Naive B cell (primary cell): ENCODE data around the gene USP2. TPM values are rescaled to one million over a fixed set of nuclear protein-coding genes. Genes with fewer than 3 reads are reported as not detected.

Experiments used
- ATAC-seq, 2 donors: fragments of 150-1000 bp; cut with Tn5 transposase; 2 replicates each; pipeline ENCODE4 v1.10.0; 2021; ENCODE audit warnings: low read depth in 2 of 2, mild to moderate bottlenecking in 2 of 2, moderate library complexity in 2 of 2
- DNase-seq: peaks from one replicate; pipeline ENCODE4 v3.0.0; 2022
- H3K27ac Mint-ChIP-seq, 6 donors: one replicate each; pipeline ENCODE4 v1.8.0; 2020 to 2022; ENCODE audit warnings: mild to moderate bottlenecking in 6 of 6, mixed read lengths in 6 of 6, moderate library complexity in 5 of 6, inconsistent platforms in 2 of 6
- H3K27me3 Mint-ChIP-seq, 3 donors: one replicate each; pipeline ENCODE4 v1.8.0; 2021 to 2022; ENCODE audit warnings: mixed read lengths in 3 of 3, mild to moderate bottlenecking in 1 of 3
- H3K36me3 Mint-ChIP-seq, 2 donors: one replicate each; pipeline ENCODE4 v1.8.0; 2020 to 2022; ENCODE audit warnings: mixed read lengths in 2 of 2, inconsistent platforms in 1 of 2, mild to moderate bottlenecking in 1 of 2
- H3K4me1 Mint-ChIP-seq, 3 donors: one replicate each; pipeline ENCODE4 v1.8.0; 2020 to 2022; ENCODE audit warnings: mixed read lengths in 3 of 3, inconsistent platforms in 1 of 3, mild to moderate bottlenecking in 1 of 3, moderate library complexity in 1 of 3
- H3K4me3 Mint-ChIP-seq, 8 donors: one replicate each; pipeline ENCODE4 v1.8.0; 2020 to 2022; ENCODE audit warnings: mild to moderate bottlenecking in 8 of 8, mixed read lengths in 8 of 8, moderate library complexity in 8 of 8, inconsistent platforms in 2 of 8
- H3K9me3 Mint-ChIP-seq, 7 donors: one replicate each; pipeline ENCODE4 v1.8.0; 2020 to 2022; ENCODE audit warnings: mixed read lengths in 7 of 7, mild to moderate bottlenecking in 5 of 7, inconsistent platforms in 2 of 7, moderate library complexity in 1 of 7
- polyA plus RNA-seq, 6 donors: library from polyadenylated mRNA; unstranded; fragments of 300-500 nt; fragmentation: Illumina TruSeq; gene quantifications; one replicate each; pipeline ENCODE4 v1.2.3, GENCODE V29; 2021; ENCODE audit warnings: low read depth in 6 of 6

USP2 gene
- polyA plus RNA-seq, 6 donors from 2014 or later, result not detected

GRCh38 chr11:119314726-119315125 is 66.8 kb downstream of the USP2 start:
- no peak overlapping the region for H3K27ac Mint-ChIP-seq
- peaks cover 20 to 32% (median 24%) of the 10 kb centered on the region in 3 donors for H3K4me1 Mint-ChIP-seq

GRCh38 chr11:119310682-119311052 is 70.8 kb downstream of the USP2 start:
- Mint-ChIP-seq H3K4me3 (no peak overlapping the region), H3K27ac (no peak overlapping the region), H3K27me3 (peaks cover 8 to 24% (median 19%) of the 10 kb centered on the region in 3 donors), H3K4me1 (peaks cover 9 to 15% (median 12%) of the 10 kb centered on the region in 3 donors), H3K9me3 (no peaks in the 10 kb centered on the region), H3K36me3 (no peaks in the 10 kb centered on the region)
- no peak for DNase-seq
- no peak for ATAC-seq

More at GRCh38 chr11:119314726-119315125, 66.8 kb downstream of the USP2 start:
- ATAC-seq (no peak), DNase-seq (no peak)
- peak overlapping the region in 6 of 8 donors; percentile 49 to 85 (median 74) for H3K4me3 Mint-ChIP-seq
- no peaks in the 10 kb centered on the region for H3K36me3 Mint-ChIP-seq
- H3K27me3 Mint-ChIP-seq, result peaks cover 12 to 47% (median 34%) of the 10 kb centered on the region in 3 donors
- no peaks in the 10 kb centered on the region for H3K9me3 Mint-ChIP-seq

- Mint-ChIP-seq H3K36me3 (peaks cover 0 to 4% of the 10 kb centered on the region in 2 donors), H3K27me3 (peaks cover 3 to 19% (median 14%) of the 10 kb centered on the region in 3 donors), H3K4me1 (peaks cover 5 to 9% (median 7%) of the 10 kb centered on the region in 3 donors), H3K27ac (no peak overlapping the region), H3K9me3 (no peaks in the 10 kb centered on the region), H3K4me3 (peak overlapping the region in 1 of 8 donors; percentile 34)
- no peak for DNase-seq
- no peak for ATAC-seq
Observed at GRCh38 chr11:119309953-119310681, 71.4 kb downstream of the USP2 start.

GRCh38 chr11:119309411-119309810 is 72.1 kb downstream of the USP2 start:
- DNase-seq (no peak), ATAC-seq (no peak)
- no peak overlapping the region for H3K27ac Mint-ChIP-seq
- H3K4me3 Mint-ChIP-seq, result peak overlapping the region in 1 of 8 donors; percentile 34
- H3K36me3 Mint-ChIP-seq, result peaks cover 0 to 8% of the 10 kb centered on the region in 2 donors
- no peaks in the 10 kb centered on the region for H3K9me3 Mint-ChIP-seq
- H3K27me3 Mint-ChIP-seq, result peaks cover 0 to 12% (median 7%) of the 10 kb centered on the region in 3 donors
- peaks cover 2 to 4% (median 4%) of the 10 kb centered on the region in 3 donors for H3K4me1 Mint-ChIP-seq

- Mint-ChIP-seq H3K9me3 (no peaks in the 10 kb centered on the region), H3K4me1 (peaks cover 0 to 4% (median 0%) of the 10 kb centered on the region in 3 donors), H3K27me3 (peaks cover 0 to 7% (median 7%) of the 10 kb centered on the region in 3 donors), H3K4me3 (no peak overlapping the region), H3K36me3 (peaks cover 12 to 22% of the 10 kb centered on the region in 2 donors), H3K27ac (no peak overlapping the region)
- DNase-seq (no peak), ATAC-seq (no peak)
Observed at GRCh38 chr11:119307974-119308373, 73.5 kb downstream of the USP2 start.

- DNase-seq (no peak), ATAC-seq (no peak)
- no peak overlapping the region for H3K27ac Mint-ChIP-seq
- no peak overlapping the region for H3K4me3 Mint-ChIP-seq
- peaks cover 19 to 26% of the 10 kb centered on the region in 2 donors for H3K36me3 Mint-ChIP-seq
- no peaks in the 10 kb centered on the region for H3K9me3 Mint-ChIP-seq
- peaks cover 0 to 2% (median 1%) of the 10 kb centered on the region in 3 donors for H3K27me3 Mint-ChIP-seq
- H3K4me1 Mint-ChIP-seq, result peaks cover 0 to 4% (median 0%) of the 10 kb centered on the region in 3 donors
Observed at GRCh38 chr11:119307219-119307618, 74.3 kb downstream of the USP2 start.

- H3K4me3 Mint-ChIP-seq, result no peak overlapping the region
- no peaks in the 10 kb centered on the region for H3K9me3 Mint-ChIP-seq
- ATAC-seq (no peak), DNase-seq (no peak)
- H3K36me3 Mint-ChIP-seq, result peaks cover 24 to 26% of the 10 kb centered on the region in 2 donors
- peak overlapping the region in 2 of 6 donors; percentile 31 to 96 for H3K27ac Mint-ChIP-seq
- no peaks in the 10 kb centered on the region for H3K27me3 Mint-ChIP-seq
- H3K4me1 Mint-ChIP-seq, result peaks cover 0 to 4% (median 0%) of the 10 kb centered on the region in 3 donors
Observed at GRCh38 chr11:119306373-119306890, 75.1 kb downstream of the USP2 start.

- Mint-ChIP-seq H3K27me3 (no peaks in the 10 kb centered on the region), H3K4me1 (peaks cover 0 to 4% (median 0%) of the 10 kb centered on the region in 3 donors), H3K36me3 (peaks cover 31 to 33% of the 10 kb centered on the region in 2 donors), H3K4me3 (no peak overlapping the region), H3K27ac (peak overlapping the region in 2 of 6 donors; percentile 39 to 90), H3K9me3 (no peaks in the 10 kb centered on the region)
- ATAC-seq (no peak), DNase-seq (no peak)
Observed at GRCh38 chr11:119305556-119306372, 75.7 kb downstream of the USP2 start.

Other genes with a start within 250 kb of the USP2 start
- not detected for gene ABCG4, start 232.6 kb downstream of the USP2 start, polyA plus RNA-seq
- gene NLRX1, start 213.0 kb downstream of the USP2 start, polyA plus RNA-seq, result 1 to 10 TPM; 2.1 to 4.1 (median 2.8) TPM
- not detected for gene NHERF4, start 196.2 kb downstream of the USP2 start, polyA plus RNA-seq
- 10 to 100 TPM in 5 of 6 donors, 1 to 10 TPM in 1; 8.3 to 22.0 (median 14.4) TPM for gene CBL, start 175.4 kb downstream of the USP2 start, polyA plus RNA-seq
- not detected for gene MCAM, start 64.6 kb downstream of the USP2 start, polyA plus RNA-seq
- 10 to 100 TPM; 48.8 to 98.6 (median 58.0) TPM for gene RNF26, start 47.2 kb downstream of the USP2 start, polyA plus RNA-seq
- gene C1QTNF5, start 40.8 kb downstream of the USP2 start, polyA plus RNA-seq, result not detected
- not detected for gene MFRP, start 35.0 kb downstream of the USP2 start, polyA plus RNA-seq
- gene THY1, start 41.5 kb upstream of the USP2 start, polyA plus RNA-seq, result not detected